Mesendoderm (in vitro differentiated cells): ENCODE measurements around the gene GALNTL6.

Experiments used
- DNase-seq: peaks from one replicate; pipeline ENCODE4 v3.0.0; 2013
- H2AK5ac ChIP-seq: 2 replicates; pipeline ENCODE4 v1.6.1; 2013; ENCODE audit warnings: low read length, inconsistent platforms
- H2BK120ac ChIP-seq: 2 replicates; pipeline ENCODE4 v1.6.1; 2013; ENCODE audit warnings: low read depth, mild to moderate bottlenecking, low read length, moderate library complexity, mixed read lengths
- H2BK15ac ChIP-seq: replicated peaks from 2 replicates; pipeline ENCODE4 v1.6.1; 2013; ENCODE audit warnings: low read depth, mild to moderate bottlenecking, moderate library complexity
- H2BK5ac ChIP-seq: 2 replicates; pipeline ENCODE4 v1.6.1; 2013; ENCODE audit warnings: low read length, inconsistent platforms
- H3K18ac ChIP-seq: 2 replicates; pipeline ENCODE4 v1.6.1; 2013; ENCODE audit warnings: mild to moderate bottlenecking, low read length, mixed read lengths
- H3K23ac ChIP-seq: one replicate; pipeline ENCODE4 v1.6.1; 2013; ENCODE audit warnings: low read length
- H3K27ac ChIP-seq: 2 replicates; pipeline ENCODE4 v1.5.1; 2013; ENCODE audit warnings: low read depth, mild to moderate bottlenecking, inconsistent platforms, low read length, moderate library complexity
- H3K27me3 ChIP-seq: 2 replicates; pipeline ENCODE4 v1.6.1; 2013; ENCODE audit warnings: low read length, control low read depth, mild to moderate bottlenecking, inconsistent platforms; ENCODE audit not compliant: insufficient read depth, poor library complexity
- H3K36me3 ChIP-seq: 2 replicates; pipeline ENCODE4 v1.6.1; 2013; ENCODE audit warnings: low read length, inconsistent platforms; ENCODE audit not compliant: control insufficient read depth, insufficient read depth
- H3K4ac ChIP-seq: one replicate; pipeline ENCODE4 v1.6.1; 2013; ENCODE audit warnings: low read depth, mild to moderate bottlenecking, low read length, moderate library complexity
- H3K4me1 ChIP-seq: 2 replicates; pipeline ENCODE4 v1.6.1; 2013; ENCODE audit warnings: low read depth, low read length, inconsistent platforms; ENCODE audit not compliant: control insufficient read depth
- H3K4me2 ChIP-seq: 2 replicates; pipeline ENCODE4 v1.6.1; 2013; ENCODE audit warnings: low read length
- H3K4me3 ChIP-seq: 2 replicates; pipeline ENCODE4 v1.5.1; 2013; ENCODE audit warnings: mild to moderate bottlenecking, low read length
- H3K56ac ChIP-seq: one replicate; pipeline ENCODE4 v1.6.1; 2013; ENCODE audit warnings: low read length
- H3K79me1 ChIP-seq: 2 replicates; pipeline ENCODE4 v1.6.1; 2013; ENCODE audit warnings: low read length, inconsistent platforms
- H3K79me2 ChIP-seq: 2 replicates; pipeline ENCODE4 v1.6.1; 2013; ENCODE audit warnings: mild to moderate bottlenecking, low read length; ENCODE audit not compliant: control insufficient read depth, insufficient read depth
- H3K9ac ChIP-seq: 2 replicates; pipeline ENCODE4 v1.6.1; 2013; ENCODE audit warnings: low read length, inconsistent platforms
- H4K5ac ChIP-seq: one replicate; pipeline ENCODE4 v1.6.1; 2013; ENCODE audit warnings: low read length
- H4K8ac ChIP-seq: one replicate; pipeline ENCODE4 v1.6.1; 2013; ENCODE audit warnings: low read depth, mild to moderate bottlenecking, control low read depth, low read length, moderate library complexity
- WGBS: extraction: QIAGEN DNeasy Blood & Tissue Kit; methylation state at CpG from one replicate; pipeline ENCODE4 v1.1.7; 2013; ENCODE audit warnings: low lambda C conversion rate, missing lambda C conversion rate; ENCODE audit not compliant: insufficient coverage; ENCODE audit errors: extremely low coverage; 5-methylcytosine and 5-hydroxymethylcytosine counted together

Gene GALNTL6

GRCh38 chr4:172573899-172574298 is 760.7 kb downstream of the GALNTL6 start:
- Histone ChIP-seq H3K4me1 (no peaks in the 10 kb centered on the region), H2BK120ac (no peak overlapping the region), H3K4me2 (no peak overlapping the region), H2AK5ac (no peak overlapping the region), H3K23ac (no peak overlapping the region), H3K4ac (no peak overlapping the region), H3K56ac (no peak overlapping the region), H4K5ac (no peak overlapping the region), H3K4me3 (no peak overlapping the region), H3K18ac (no peak overlapping the region), H3K79me2 (no peaks in the 10 kb centered on the region), H3K27me3 (no peaks in the 10 kb centered on the region), H3K79me1 (no peaks in the 10 kb centered on the region), H2BK5ac (no peak overlapping the region), H3K27ac (no peak overlapping the region), H4K8ac (no peak overlapping the region), H2BK15ac (no peak overlapping the region), H3K36me3 (no peaks in the 10 kb centered on the region), H3K9ac (no peak overlapping the region)
- DNase-seq, result no peak
- no CpG with 5 or more reads among the region's 2 CpGs for WGBS

- H3K36me3 ChIP-seq, result no peaks in the 10 kb centered on the region
- H3K4me1 ChIP-seq, result no peaks in the 10 kb centered on the region
- no peak overlapping the region for H3K9ac ChIP-seq
- no peak for DNase-seq
- no peak overlapping the region for H3K4me2 ChIP-seq
- no peak overlapping the region for H3K4ac ChIP-seq
- no peak overlapping the region for H3K18ac ChIP-seq
- no peak overlapping the region for H2BK15ac ChIP-seq
- no peak overlapping the region for H3K56ac ChIP-seq
- no peaks in the 10 kb centered on the region for H3K79me1 ChIP-seq
- H3K4me3 ChIP-seq, result no peak overlapping the region
- no peak overlapping the region for H3K23ac ChIP-seq
- no peaks in the 10 kb centered on the region for H3K79me2 ChIP-seq
- H3K27ac ChIP-seq, result no peak overlapping the region
- H3K27me3 ChIP-seq, result no peaks in the 10 kb centered on the region
- no peak overlapping the region for H4K8ac ChIP-seq
- no peak overlapping the region for H2BK120ac ChIP-seq
- no peak overlapping the region for H2BK5ac ChIP-seq
- H2AK5ac ChIP-seq, result no peak overlapping the region
- no CpG with 5 or more reads among the region's 3 CpGs for WGBS
- H4K5ac ChIP-seq, result no peak overlapping the region
Measured at GRCh38 chr4:172578712-172579111, 765.5 kb downstream of the GALNTL6 start.

DNA sequence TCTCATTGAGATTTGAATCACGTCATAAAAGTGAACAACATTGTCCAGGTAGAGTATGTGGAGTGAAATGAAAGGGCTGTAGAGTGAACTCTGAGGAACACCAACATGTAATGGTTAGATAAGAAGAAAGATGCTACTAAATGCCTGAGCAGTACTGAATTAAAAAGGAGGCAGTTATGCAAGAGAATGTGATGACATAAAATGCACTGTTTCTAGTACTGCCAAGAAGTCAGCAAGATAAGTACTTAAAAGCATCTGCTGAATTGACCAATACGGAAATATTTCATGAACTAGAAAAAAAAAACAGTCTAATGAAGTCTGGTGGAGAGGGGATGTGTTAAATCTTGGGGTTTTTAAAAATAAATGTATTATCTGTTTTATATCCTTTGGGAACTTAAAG is 771.6 kb downstream of the GALNTL6 start:
- H4K5ac ChIP-seq, result no peak overlapping the region
- H3K18ac ChIP-seq, result no peak overlapping the region
- no peak overlapping the region for H3K4me3 ChIP-seq
- H3K4ac ChIP-seq, result no peak overlapping the region
- H2BK15ac ChIP-seq, result no peak overlapping the region
- H3K79me2 ChIP-seq, result no peaks in the 10 kb centered on the region
- no peak overlapping the region for H3K4me2 ChIP-seq
- H3K9ac ChIP-seq, result no peak overlapping the region
- WGBS, result no CpG with 5 or more reads among the region's 2 CpGs
- H2AK5ac ChIP-seq, result no peak overlapping the region
- no peaks in the 10 kb centered on the region for H3K79me1 ChIP-seq
- H3K56ac ChIP-seq, result no peak overlapping the region
- no peak overlapping the region for H3K23ac ChIP-seq
- no peak overlapping the region for H2BK120ac ChIP-seq
- no peaks in the 10 kb centered on the region for H3K4me1 ChIP-seq
- H3K27ac ChIP-seq, result no peak overlapping the region
- no peak overlapping the region for H4K8ac ChIP-seq
- DNase-seq, result no peak
- H2BK5ac ChIP-seq, result no peak overlapping the region
- no peaks in the 10 kb centered on the region for H3K36me3 ChIP-seq
- H3K27me3 ChIP-seq, result no peaks in the 10 kb centered on the region

GRCh38 chr4:172596206-172596605 is 783.0 kb downstream of the GALNTL6 start:
- Histone ChIP-seq H3K36me3 (no peaks in the 10 kb centered on the region), H3K4me1 (no peaks in the 10 kb centered on the region), H3K79me1 (no peaks in the 10 kb centered on the region), H2AK5ac (no peak overlapping the region), H3K79me2 (no peaks in the 10 kb centered on the region), H3K27me3 (no peaks in the 10 kb centered on the region), H3K4me2 (no peak overlapping the region), H4K5ac (no peak overlapping the region), H2BK120ac (no peak overlapping the region), H3K27ac (no peak overlapping the region), H4K8ac (no peak overlapping the region), H3K4me3 (no peak overlapping the region), H3K23ac (no peak overlapping the region), H3K4ac (no peak overlapping the region), H3K18ac (no peak overlapping the region), H2BK5ac (no peak overlapping the region), H3K56ac (no peak overlapping the region), H2BK15ac (no peak overlapping the region), H3K9ac (no peak overlapping the region)
- WGBS, result no CpG with 5 or more reads among the region's 4 CpGs
- peak; percentile 52 for DNase-seq

DNA sequence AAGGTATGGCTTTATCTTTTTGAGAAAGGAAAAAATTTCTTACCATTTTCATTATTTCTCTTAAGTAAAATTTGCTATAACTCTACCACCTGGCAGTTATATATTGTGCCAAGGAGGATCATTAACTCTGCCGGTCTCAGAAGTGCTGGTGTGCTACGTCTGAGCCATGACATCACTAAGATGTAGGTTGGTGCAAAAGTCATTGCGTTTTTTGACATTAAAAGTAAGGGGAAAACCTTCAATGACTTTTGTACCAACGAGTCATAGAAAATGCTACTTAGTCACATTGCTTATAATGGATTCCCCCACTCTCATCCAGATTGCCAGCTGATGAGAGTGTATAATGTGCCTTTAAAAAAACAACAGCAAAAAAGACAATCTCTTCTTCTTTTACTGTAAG is 786.4 kb downstream of the GALNTL6 start:
- no peak overlapping the region for H3K4me2 ChIP-seq
- no peaks in the 10 kb centered on the region for H3K27me3 ChIP-seq
- WGBS, result no CpG with 5 or more reads among the region's 4 CpGs
- H3K23ac ChIP-seq, result no peak overlapping the region
- H3K56ac ChIP-seq, result no peak overlapping the region
- no peak overlapping the region for H4K8ac ChIP-seq
- no peak overlapping the region for H2BK15ac ChIP-seq
- no peak overlapping the region for H3K18ac ChIP-seq
- H3K36me3 ChIP-seq, result no peaks in the 10 kb centered on the region
- no peak overlapping the region for H4K5ac ChIP-seq
- H3K4ac ChIP-seq, result no peak overlapping the region
- H3K79me1 ChIP-seq, result no peaks in the 10 kb centered on the region
- no peak overlapping the region for H3K9ac ChIP-seq
- no peak overlapping the region for H3K27ac ChIP-seq
- H2AK5ac ChIP-seq, result no peak overlapping the region
- H3K79me2 ChIP-seq, result no peaks in the 10 kb centered on the region
- no peaks in the 10 kb centered on the region for H3K4me1 ChIP-seq
- no peak overlapping the region for H2BK5ac ChIP-seq
- no peak for DNase-seq
- H2BK120ac ChIP-seq, result no peak overlapping the region
- H3K4me3 ChIP-seq, result no peak overlapping the region

DNA sequence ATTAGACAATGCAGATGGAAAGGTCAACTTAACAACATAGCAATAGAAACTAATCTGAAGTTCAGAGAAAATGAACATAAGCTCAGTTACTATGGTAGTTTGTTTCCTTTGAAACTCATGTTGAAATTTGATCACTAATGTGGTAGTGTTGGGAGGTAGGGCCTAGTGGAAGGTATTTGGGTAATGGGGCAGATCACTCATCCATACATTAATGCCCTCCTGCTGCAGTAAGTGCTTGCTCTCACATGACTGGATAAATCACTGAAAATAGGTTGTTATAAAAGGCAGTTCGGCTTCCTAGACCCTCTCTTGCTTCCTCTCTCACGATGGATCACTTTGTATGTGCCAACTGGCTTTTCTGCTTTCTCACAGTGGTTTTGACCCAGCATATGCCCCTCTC is 788.0 kb downstream of the GALNTL6 start:
- Histone ChIP-seq H3K9ac (no peak overlapping the region), H4K5ac (no peak overlapping the region), H3K4me3 (no peak overlapping the region), H4K8ac (no peak overlapping the region), H3K79me1 (no peaks in the 10 kb centered on the region), H2AK5ac (no peak overlapping the region), H3K4me1 (no peaks in the 10 kb centered on the region), H3K36me3 (no peaks in the 10 kb centered on the region), H3K4ac (no peak overlapping the region), H3K18ac (no peak overlapping the region), H2BK5ac (no peak overlapping the region), H3K27me3 (no peaks in the 10 kb centered on the region), H2BK15ac (no peak overlapping the region), H3K79me2 (no peaks in the 10 kb centered on the region), H3K23ac (no peak overlapping the region), H3K27ac (no peak overlapping the region), H3K4me2 (no peak overlapping the region), H3K56ac (no peak overlapping the region), H2BK120ac (no peak overlapping the region)
- DNase-seq, result peak; percentile 6
- no CpG with 5 or more reads among the region's 2 CpGs for WGBS
